HG02870 (cell line): ENCODE data around the gene WDR27.
"Not testable (repeated sequence)": the region's sequence is repeated elsewhere in the genome, so short reads cannot be mapped to it uniquely, and the experiment has no call there.

Source experiments
- ATAC-seq: cut with Tn5 transposase; IDR thresholded peaks from one replicate; pipeline ENCODE4 v1.9.1; 2021; ENCODE audit warnings: mild to moderate bottlenecking, moderate library complexity; ENCODE audit not compliant: unreplicated experiment

WDR27 gene

DNA sequence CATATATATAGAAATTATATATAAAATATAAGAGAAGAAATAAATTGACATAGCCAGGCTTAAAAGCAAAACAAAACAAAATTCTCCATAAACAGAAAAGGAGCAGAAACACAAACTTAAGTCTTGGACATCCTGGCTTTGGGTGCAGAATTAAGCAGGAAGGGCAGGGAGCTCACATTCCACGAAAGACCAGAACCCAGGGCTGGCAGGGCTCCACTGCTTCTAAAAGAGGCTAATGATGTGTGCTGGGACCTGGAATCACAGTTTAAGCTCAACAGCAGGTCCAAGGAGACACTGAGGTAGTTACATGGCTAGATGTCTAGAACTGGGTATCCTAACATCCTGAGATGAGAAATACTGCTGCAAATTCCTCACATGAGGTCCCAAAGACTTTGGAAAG, 210.3 kb downstream of the WDR27 start:
- no peak for ATAC-seq

GRCh38 chr6:169490830-169491229, 211.0 kb downstream of the WDR27 start:
- ATAC-seq, result no peak

DNA sequence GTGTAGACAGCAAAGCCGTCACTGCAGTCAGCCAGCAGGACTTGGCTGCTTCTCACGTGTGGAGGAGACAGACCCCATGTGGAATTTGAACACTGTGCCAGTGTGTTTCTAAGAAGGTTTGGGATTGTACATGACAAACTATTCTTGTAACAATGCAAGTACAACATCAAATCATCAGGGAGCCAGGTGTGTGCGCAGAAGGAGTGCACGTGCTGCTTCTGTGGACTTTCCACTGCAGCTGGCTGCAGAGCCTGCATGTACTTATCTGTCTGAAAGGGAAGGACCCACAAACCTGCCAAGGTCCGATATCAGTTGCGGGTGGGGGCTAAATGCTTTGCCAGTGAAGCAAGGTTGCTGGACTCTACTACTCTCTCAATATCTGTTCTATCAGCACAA, 211.6 kb downstream of the WDR27 start:
- ATAC-seq, result no peak

DNA sequence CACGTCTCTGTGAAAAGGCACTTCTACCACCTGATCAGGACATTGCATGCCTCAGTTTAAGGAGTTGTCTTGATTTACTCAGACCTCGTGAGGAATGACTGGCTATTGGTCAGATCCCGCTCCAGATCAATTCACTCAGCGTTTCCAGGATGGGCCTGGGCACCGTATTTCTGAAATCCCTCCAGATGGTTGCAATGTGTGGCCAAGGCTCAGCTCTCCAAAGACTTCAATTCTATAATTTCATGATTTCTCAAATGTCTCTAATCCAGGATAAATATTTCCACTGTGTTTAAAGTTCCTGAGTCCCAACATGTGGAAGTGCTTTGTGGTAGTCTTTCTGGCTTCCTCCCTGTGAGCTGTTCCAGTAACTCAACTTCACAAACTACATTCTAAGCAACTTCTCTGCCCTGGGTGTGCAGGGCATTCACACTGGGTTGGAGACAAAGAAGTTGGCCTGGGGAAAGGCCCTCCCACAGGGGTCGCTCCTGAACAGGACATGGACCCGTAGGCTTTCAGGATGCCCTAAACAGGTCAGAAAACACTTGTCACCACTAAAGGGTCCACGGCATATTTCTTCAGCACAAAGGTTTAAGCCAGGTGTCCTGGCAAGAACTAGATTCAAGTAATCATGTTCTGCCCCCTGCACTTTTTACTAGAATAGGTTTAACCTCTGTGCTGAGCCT, 212.1 kb downstream of the WDR27 start:
- no peak for ATAC-seq

DNA sequence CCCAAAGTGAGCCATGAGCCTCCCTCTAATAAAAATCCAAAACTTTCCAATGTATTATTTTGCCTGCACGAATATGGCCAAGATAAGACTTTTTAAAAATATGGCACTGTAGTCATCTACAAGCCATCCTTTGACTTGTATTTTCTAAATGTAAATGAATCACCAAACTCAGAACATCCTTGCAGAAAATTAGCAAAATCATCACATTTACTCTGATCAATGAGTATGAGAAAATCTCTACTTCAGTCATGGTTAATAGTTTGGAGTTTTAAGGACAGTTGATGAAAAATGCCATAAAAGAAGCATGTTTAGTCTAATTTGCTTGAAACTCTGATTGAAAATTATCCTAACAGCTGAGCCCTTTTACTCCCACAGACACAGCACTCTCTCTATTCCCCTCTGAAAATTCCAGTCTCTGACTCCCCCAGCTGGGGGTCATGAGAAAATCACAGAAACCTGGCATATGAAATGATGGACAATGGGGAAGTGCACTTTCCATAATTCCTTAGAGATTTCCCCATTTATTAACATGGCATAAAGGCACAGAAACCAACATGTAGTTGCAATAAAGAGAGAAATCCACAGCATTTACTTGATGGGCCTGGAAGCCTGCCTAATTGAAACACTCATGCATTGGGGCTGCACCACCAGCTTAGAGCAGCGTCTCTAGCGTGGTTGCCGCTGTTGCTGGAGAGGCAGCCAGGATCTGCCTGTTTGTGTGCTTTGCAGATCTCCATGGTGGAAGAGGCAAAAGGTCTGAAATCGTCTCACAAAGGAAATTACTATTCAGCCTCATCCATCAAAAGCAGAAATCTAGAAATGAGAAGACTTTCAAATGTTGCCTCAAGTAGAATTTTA, 214.0 kb downstream of the WDR27 start:
- no peak for ATAC-seq

DNA sequence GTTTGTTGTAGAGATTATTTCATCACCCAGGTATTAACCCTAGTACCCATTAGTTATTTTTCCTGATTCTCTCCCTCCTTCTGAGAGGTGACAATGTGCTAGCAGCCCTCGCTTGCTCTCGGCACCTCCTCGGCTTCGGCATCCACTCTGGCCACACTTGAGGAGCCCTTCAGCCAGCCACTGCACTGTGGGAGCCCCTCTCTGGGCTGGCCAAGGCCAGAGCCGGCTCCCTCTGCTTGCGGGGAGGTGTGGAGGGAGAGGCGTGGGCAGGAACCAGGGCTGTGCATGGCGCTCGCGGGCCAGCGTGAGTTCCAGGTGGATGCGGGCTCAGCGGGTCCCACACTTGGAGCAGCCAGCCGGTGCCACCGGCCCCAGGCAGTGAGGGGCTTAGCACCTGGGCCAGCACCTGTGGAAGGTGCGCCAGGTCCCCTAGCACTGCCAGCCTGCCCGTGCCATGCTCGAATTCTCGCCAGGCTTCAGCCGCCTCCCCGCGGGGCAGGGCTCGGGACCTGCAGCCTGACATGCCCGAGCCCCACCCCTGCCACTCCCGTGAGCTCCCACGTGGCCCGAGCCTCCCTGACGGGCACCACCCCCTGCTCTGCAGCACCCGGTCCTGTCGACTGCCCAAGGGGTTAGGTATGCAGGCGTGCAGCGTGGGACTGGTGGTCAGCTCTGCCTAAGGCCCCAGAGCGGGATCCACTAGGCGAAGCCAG, 221.9 kb downstream of the WDR27 start:
- no peak for ATAC-seq

- no peak for ATAC-seq
Measured at GRCh38 chr6:169474362-169474761, 227.5 kb downstream of the WDR27 start.

GRCh38 chr6:169473663-169474062, 228.2 kb downstream of the WDR27 start:
- ATAC-seq, result peak; percentile 79

DNA sequence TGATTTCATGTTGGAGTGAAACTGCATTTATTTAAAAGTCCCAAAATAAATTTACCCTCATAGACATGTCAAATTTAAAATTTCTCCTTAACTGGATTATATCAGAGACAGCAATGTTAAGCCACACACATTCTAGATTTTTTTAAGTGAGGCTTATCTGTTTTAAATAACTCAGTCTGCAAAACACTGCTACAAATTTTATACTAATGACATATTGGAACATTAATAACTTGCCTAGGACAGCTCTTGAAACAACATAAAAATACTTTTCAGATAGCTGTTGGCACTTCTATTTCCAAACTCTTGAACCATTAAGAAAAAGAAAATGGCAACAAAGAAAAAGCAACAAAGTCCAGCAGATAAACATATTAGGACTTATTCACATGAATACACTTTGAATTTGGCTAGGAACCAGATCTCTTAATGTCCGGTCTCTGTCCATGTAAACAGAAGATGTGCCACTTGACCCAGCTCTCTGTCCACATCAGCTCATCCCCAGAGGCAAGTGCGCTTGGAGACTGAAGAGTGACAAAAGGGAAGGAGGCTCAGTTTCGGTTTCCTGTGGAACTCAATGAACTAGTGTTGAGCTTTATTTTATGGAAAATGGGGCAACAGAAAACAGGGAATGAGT, 228.9 kb downstream of the WDR27 start:
- no peak for ATAC-seq

- no peak for ATAC-seq
Measured at GRCh38 chr6:169470790-169471189, 231.0 kb downstream of the WDR27 start.

DNA sequence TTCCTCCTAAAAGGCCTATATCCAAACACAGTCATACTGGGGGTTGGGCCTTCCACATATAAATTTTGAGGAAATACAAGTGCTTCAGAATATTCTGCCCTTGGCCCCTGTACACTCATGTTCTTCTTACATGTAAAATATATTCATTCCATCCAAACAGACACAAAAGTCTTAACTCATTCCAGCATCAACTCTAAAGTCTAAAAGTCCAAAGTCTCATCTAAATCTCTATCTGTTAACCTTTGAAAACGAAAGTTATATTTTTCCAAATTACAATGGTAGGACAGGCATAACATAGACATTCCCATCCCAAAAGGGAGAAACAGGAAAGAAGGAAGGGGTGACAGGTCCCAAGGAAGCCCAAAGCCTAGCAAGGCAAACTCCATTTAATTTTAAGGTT, 232.8 kb downstream of the WDR27 start:
- no peak for ATAC-seq

- not testable (repeated sequence) for ATAC-seq
Measured at GRCh38 chr6:169467755-169468154, 234.1 kb downstream of the WDR27 start.

DNA sequence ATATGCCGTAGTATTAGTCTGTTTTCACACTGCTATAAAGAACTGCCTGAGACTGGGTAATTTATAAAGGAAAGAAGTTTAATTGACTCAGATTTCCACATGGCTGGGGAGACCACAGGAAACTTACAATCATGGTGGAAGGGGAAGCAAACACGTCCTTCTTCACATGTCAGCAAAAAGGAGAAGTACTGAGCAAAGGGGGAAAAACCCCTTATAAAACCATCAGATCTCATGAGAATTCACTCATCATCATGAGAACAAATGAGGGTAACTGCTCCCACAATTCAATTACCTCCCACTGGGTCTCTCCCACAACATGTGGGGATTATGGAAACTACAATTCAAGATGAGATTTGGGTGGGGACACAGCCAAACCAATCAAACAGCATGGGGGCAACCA, 235.6 kb downstream of the WDR27 start:
- ATAC-seq, result not testable (repeated sequence)

- ATAC-seq, result no peak
Measured at GRCh38 chr6:169457762-169458161, 244.1 kb downstream of the WDR27 start.

- no peak for ATAC-seq
Measured at GRCh38 chr6:169456840-169457239, 245.0 kb downstream of the WDR27 start.

GRCh38 chr6:169455470-169455869, 246.4 kb downstream of the WDR27 start:
- ATAC-seq, result no peak

- ATAC-seq, result no peak
Measured at GRCh38 chr6:169454872-169455204, 247.0 kb downstream of the WDR27 start.

DNA sequence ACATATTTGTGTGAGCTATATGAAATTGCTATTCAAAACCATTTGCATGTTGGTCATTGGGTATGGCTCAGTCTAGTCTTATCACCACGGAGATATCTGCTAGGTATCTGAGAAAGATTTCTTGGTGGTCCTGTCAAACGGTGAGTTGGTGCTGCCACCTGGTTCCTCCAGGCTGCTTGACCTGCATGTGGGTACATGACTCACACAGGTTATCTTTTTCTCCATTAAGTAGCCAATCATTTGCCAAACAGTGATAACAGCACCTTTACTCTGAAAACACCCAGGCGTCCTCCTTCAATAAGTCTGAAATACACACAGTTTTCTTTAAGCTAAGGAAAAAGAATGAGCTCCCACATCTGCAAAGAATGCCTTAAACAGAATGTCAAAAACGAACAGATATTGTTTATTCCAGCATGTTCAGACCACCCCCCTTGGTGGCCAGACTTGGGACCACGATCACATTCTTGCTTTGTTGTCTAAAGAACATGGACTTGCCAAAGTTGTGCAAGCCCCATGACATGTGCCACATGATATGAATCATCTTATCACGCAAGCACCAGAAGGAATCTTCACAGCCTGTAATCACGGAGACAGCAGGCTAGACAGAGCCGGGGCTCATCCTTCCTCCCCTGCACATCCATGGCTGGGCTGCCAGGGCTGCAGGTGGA, 247.5 kb downstream of the WDR27 start:
- ATAC-seq, result no peak

DNA sequence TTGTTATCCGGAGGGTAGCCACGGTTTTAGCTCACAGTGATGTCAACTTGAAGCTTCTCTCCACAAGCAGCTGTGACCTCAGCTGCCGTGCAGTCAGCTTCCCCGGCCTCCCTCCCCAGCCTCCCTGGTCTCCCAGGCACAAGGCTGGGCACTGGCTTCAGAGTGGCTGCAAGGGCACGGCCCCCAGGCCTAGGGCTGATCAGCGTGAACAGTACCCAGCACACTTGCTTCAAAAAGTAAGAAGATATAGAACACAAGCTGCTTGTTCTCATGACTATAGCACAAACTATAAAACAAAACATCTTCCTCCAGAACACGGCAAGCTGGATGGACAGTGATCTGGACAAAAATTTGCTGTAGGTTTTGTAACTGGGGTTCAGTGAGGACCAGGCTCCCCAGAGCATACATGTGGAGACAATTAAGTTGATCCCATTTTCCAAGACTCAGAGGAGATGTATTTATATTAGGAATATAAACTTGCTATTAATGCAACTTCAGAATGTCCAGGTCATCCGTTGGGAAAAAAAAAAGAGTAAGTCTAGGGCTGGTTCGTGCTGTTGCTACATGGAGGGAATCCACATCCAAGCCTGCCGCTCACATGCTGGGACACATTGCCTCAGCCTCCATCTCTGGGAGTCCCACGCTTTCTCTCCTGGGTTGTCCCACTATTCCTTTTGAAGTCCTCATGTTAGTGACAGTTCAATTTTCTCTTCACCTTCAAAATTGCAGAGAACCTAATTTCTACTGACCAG, 248.8 kb downstream of the WDR27 start:
- no peak for ATAC-seq
